ENCODE measurements around the gene PRDX4. TPM values are rescaled to one million over a fixed set of nuclear protein-coding genes. Genes with fewer than 3 reads are reported as not detected.

The PRDX4 gene
- total RNA-seq, 1 experiment from 2014 or later: 142 TPM

DNA sequence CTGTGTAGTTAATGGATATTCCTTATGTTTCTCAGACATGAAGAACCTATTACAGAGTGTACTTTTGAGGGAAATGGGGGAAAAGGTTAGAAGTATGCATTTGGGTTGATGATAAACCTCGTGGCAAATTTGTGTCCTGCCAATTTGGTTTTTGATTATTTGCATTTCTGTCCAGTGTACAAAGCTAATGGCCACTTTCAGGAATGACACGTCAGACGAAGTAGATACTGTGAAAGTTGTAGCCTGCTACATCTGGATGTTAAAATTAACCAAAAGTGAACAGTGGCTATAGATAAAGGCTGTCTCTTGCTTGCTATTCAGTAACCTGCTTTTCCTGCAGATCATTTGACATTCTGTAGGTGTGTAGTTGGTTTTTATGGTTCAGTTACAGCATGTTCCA is 1.0 kb downstream of the PRDX4 start:
- ChIA-PET POLR2A (no interaction called here), CTCF (no interaction called here)
- DNase-seq (ENCODE audit: low spot score) (no peak), ATAC-seq (no peak)
- H3K4me3 Mint-ChIP-seq: peak overlapping the region; percentile 80
- no peaks in the 10 kb centered on the region for H3K27me3 Mint-ChIP-seq (ENCODE audit: low read depth)
- TF ChIP-seq ZNF423 (CRISPR knock-in tag; IDR thresholded peaks at IDR 0.05) (no peak), ZNF416 (CRISPR knock-in tag; IDR thresholded peaks at IDR 0.05) (no peak), ESRRA (CRISPR knock-in tag; IDR thresholded peaks at IDR 0.05; ENCODE audit: borderline replicate concordance) (no peak), ZNF671 (CRISPR knock-in tag; IDR thresholded peaks at IDR 0.05) (no peak), ZNF219 (CRISPR knock-in tag; IDR thresholded peaks at IDR 0.05; ENCODE audit: borderline replicate concordance) (no peak), GRHL2 (CRISPR knock-in tag; IDR thresholded peaks at IDR 0.05; ENCODE audit: insufficient replicate concordance, severe bottlenecking) (no peak)
- TF ChIP-seq, protein P1, sequence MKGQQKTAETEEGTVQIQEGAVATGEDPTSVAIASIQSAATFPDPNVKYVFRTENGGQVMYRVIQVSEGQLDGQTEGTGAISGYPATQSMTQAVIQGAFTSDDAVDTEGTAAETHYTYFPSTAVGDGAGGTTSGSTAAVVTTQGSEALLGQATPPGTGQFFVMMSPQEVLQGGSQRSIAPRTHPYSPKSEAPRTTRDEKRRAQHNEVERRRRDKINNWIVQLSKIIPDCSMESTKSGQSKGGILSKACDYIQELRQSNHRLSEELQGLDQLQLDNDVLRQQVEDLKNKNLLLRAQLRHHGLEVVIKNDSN (CRISPR knock-in tag; IDR thresholded peaks at IDR 0.05): no peak
- TF ChIP-seq, protein P2, sequence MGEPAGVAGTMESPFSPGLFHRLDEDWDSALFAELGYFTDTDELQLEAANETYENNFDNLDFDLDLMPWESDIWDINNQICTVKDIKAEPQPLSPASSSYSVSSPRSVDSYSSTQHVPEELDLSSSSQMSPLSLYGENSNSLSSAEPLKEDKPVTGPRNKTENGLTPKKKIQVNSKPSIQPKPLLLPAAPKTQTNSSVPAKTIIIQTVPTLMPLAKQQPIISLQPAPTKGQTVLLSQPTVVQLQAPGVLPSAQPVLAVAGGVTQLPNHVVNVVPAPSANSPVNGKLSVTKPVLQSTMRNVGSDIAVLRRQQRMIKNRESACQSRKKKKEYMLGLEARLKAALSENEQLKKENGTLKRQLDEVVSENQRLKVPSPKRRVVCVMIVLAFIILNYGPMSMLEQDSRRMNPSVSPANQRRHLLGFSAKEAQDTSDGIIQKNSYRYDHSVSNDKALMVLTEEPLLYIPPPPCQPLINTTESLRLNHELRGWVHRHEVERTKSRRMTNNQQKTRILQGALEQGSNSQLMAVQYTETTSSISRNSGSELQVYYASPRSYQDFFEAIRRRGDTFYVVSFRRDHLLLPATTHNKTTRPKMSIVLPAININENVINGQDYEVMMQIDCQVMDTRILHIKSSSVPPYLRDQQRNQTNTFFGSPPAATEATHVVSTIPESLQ (CRISPR knock-in tag; IDR thresholded peaks at IDR 0.05): no peak
- TF ChIP-seq, protein P3, sequence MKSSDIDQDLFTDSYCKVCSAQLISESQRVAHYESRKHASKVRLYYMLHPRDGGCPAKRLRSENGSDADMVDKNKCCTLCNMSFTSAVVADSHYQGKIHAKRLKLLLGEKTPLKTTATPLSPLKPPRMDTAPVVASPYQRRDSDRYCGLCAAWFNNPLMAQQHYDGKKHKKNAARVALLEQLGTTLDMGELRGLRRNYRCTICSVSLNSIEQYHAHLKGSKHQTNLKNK (CRISPR knock-in tag; IDR thresholded peaks at IDR 0.05): no peak
- peaks cover 17% of the 10 kb centered on the region for H3K36me3 Mint-ChIP-seq
- no peaks in the 10 kb centered on the region for H3K9me3 Mint-ChIP-seq
- H3K4me1 Mint-ChIP-seq: peaks cover 20% of the 10 kb centered on the region
- peak overlapping the region; percentile 74; the same call in 1 of the 2 replicates for H3K27ac Mint-ChIP-seq

DNA sequence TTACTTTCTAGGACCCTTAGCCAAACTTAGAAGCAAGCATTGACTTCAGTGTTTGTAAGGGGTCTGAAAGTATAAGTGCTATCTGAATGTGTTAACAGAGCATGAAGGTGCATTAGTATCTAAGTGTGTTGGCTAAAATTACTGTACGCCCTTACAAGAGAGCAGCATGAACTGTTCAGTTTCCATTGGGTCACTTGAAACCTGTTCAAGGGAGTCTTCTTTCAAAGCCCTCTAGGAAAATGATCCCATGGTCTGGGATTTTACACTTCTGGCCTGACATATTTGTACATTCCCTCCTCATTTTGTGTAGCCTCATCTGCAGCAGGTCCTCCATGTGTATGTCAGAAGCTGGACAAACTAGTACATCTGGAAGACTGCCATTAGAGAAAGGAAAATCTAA is 3.2 kb downstream of the PRDX4 start:
- Mint-ChIP-seq H3K4me3 (no peak overlapping the region), H3K27ac (no peak overlapping the region), H3K9me3 (no peaks in the 10 kb centered on the region), H3K4me1 (peaks cover 20% of the 10 kb centered on the region), H3K27me3 (ENCODE audit: low read depth) (no peaks in the 10 kb centered on the region), H3K36me3 (peaks cover 23% of the 10 kb centered on the region)
- ChIA-PET POLR2A (no interaction called here), CTCF (no interaction called here)
- TF ChIP-seq GTF2I (CRISPR knock-in tag; conservative IDR thresholded peaks at IDR 0.05) (no peak), TP53 (CRISPR knock-in tag; IDR thresholded peaks at IDR 0.05) (no peak), OVOL2 (CRISPR knock-in tag; IDR thresholded peaks at IDR 0.05; ENCODE audit: borderline replicate concordance) (no peak), SMAD4 (CRISPR knock-in tag; IDR thresholded peaks at IDR 0.05) (no peak), RORB (CRISPR knock-in tag; IDR thresholded peaks at IDR 0.05) (no peak), ZNF232 (CRISPR knock-in tag; IDR thresholded peaks at IDR 0.05) (no peak), FOXK1 (CRISPR knock-in tag; IDR thresholded peaks at IDR 0.05) (no peak), ZNF671 (CRISPR knock-in tag; IDR thresholded peaks at IDR 0.05) (no peak), IRF2 (CRISPR knock-in tag; IDR thresholded peaks at IDR 0.05; ENCODE audit: borderline replicate concordance, low read depth) (no peak), SP1 (CRISPR knock-in tag; conservative IDR thresholded peaks at IDR 0.05) (no peak), ZBTB21 (CRISPR knock-in tag; IDR thresholded peaks at IDR 0.05; ENCODE audit: borderline replicate concordance) (no peak)
- TF ChIP-seq, protein P4, sequence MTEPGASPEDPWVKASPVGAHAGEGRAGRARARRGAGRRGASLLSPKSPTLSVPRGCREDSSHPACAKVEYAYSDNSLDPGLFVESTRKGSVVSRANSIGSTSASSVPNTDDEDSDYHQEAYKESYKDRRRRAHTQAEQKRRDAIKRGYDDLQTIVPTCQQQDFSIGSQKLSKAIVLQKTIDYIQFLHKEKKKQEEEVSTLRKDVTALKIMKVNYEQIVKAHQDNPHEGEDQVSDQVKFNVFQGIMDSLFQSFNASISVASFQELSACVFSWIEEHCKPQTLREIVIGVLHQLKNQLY (CRISPR knock-in tag; IDR thresholded peaks at IDR 0.05): no peak
- TF ChIP-seq, protein P3 (CRISPR knock-in tag; IDR thresholded peaks at IDR 0.05): no peak
- TF ChIP-seq, protein P5, sequence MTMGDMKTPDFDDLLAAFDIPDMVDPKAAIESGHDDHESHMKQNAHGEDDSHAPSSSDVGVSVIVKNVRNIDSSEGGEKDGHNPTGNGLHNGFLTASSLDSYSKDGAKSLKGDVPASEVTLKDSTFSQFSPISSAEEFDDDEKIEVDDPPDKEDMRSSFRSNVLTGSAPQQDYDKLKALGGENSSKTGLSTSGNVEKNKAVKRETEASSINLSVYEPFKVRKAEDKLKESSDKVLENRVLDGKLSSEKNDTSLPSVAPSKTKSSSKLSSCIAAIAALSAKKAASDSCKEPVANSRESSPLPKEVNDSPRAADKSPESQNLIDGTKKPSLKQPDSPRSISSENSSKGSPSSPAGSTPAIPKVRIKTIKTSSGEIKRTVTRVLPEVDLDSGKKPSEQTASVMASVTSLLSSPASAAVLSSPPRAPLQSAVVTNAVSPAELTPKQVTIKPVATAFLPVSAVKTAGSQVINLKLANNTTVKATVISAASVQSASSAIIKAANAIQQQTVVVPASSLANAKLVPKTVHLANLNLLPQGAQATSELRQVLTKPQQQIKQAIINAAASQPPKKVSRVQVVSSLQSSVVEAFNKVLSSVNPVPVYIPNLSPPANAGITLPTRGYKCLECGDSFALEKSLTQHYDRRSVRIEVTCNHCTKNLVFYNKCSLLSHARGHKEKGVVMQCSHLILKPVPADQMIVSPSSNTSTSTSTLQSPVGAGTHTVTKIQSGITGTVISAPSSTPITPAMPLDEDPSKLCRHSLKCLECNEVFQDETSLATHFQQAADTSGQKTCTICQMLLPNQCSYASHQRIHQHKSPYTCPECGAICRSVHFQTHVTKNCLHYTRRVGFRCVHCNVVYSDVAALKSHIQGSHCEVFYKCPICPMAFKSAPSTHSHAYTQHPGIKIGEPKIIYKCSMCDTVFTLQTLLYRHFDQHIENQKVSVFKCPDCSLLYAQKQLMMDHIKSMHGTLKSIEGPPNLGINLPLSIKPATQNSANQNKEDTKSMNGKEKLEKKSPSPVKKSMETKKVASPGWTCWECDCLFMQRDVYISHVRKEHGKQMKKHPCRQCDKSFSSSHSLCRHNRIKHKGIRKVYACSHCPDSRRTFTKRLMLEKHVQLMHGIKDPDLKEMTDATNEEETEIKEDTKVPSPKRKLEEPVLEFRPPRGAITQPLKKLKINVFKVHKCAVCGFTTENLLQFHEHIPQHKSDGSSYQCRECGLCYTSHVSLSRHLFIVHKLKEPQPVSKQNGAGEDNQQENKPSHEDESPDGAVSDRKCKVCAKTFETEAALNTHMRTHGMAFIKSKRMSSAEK (CRISPR knock-in tag; IDR thresholded peaks at IDR 0.05; ENCODE audit: borderline replicate concordance): no peak
- TF ChIP-seq, protein P6, sequence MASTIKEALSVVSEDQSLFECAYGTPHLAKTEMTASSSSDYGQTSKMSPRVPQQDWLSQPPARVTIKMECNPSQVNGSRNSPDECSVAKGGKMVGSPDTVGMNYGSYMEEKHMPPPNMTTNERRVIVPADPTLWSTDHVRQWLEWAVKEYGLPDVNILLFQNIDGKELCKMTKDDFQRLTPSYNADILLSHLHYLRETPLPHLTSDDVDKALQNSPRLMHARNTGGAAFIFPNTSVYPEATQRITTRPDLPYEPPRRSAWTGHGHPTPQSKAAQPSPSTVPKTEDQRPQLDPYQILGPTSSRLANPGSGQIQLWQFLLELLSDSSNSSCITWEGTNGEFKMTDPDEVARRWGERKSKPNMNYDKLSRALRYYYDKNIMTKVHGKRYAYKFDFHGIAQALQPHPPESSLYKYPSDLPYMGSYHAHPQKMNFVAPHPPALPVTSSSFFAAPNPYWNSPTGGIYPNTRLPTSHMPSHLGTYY (CRISPR knock-in tag; IDR thresholded peaks at IDR 0.05): no peak
- TF ChIP-seq, protein P1 (CRISPR knock-in tag; IDR thresholded peaks at IDR 0.05): no peak
- no peak for DNase-seq (ENCODE audit: low spot score)
- ATAC-seq: no peak

All from WTC11 (cell line).